Measurements from ENCODE around the gene KLHL34.

The KLHL34 gene

DNA sequence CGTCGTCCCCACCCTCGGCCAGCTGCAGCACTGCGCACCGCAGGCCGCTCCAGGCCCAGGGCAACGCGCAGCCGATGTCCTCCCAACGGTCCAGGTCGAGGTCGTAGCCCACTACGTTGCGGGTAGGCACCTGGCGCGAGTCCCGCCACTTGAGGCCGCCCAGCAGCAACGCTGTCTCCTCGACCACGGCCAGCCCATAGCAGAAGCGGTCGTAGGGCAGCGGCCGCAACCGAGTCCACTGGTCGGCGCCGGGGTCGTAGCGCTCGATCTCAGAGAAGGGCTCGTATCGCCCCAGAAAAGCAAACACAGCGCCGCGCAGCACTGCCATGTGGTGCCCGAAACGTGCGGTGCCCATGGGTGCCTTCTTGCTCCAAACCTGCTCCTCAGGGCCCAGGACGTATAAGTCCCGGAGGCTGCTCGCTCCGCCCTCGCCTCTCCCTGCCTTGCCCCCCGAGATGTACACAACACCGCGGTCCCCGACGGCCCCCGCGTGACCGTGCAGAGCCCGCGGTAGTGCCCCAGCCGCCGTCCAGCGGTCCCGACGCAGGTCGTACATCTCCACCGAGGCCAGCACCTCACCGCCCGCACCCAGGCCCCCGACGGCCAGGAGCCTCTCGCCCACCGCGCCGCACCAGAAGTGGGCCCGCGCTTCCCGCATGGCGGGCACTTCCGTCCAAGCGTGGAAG is 2.1 kb downstream of the KLHL34 start:
- DNase-seq (ENCODE audit: low read depth, low spot score) = no peak

DNA sequence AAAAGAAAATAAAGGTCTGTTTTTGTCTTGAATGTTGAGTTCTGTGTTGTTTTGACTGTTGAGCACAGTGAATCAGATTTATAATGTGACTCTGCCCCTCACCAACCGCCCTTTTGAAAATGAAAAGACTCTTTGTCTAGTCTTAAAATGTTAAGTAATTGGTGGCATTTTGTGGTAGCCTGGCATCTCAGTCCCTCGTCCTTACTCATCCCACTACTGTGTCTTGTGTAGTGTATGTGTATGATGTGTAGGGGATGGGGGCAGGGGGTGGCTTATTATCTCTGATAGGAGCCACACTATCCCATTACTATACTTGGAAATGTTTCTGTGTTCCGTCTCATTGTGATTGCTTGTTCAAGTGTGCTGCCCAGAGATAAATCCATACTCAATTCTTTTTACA is 12.2 kb downstream of the KLHL34 start:
- DNase-seq (ENCODE audit: low read depth, low spot score) = no peak

DNA sequence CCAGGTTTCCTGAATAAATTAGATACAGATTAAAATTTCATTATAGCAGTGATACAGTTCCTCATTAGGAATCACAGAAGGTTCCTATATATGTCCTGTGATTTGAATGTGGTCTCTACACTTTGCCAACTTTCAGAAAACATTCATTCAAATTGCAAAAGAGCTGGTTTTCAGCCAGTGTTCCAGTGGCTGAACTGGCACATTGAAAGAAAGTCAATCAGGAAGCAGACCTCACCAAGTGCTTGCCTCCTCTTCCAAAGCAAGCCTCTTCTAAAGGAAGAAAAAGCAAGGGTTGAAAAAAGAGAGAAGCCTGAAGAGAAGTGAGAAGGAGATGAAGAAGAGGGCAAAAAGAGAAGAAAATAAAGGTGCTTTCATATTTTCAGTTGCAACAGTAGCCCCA is 12.7 kb downstream of the KLHL34 start:
- DNase-seq (ENCODE audit: low read depth, low spot score) = no peak

DNA sequence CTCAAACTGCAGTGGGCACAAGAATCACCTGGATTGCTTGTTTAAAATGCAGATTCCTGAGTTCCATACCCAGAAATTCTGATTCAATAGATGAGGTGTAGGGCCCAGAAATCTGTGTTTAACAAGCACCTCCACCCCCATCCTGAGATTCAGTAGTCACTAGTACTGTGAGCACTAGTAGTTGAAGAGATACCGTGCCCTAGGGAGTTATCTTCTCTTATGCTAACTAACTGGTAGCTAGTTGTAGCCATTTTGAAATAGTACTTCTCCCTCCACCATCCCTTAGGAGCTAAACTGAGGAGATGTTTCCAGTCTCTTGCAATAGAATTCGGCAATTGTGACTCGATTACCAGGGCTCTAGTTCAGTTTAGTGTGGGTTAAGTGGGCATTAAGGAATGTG is 18.4 kb downstream of the KLHL34 start:
- no peak for DNase-seq (ENCODE audit: low read depth, low spot score)

DNA sequence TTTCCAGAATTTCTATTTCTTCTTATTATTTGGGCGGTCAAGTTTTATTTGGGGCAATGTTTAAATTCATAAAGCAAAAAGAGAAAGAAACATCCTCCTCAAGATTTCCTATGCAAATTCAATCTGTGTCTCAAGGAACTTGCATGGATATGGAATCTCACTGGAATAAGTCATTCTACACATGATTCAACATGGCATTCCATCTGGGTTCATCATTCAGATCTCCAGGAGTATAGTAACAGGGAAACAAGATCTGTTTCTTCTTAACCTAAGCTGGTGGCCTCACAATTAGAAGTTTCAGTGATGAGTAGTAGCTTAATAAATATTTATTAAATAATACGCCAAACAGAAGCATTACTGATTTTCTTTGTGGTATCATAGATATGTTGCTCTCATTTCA is 19.8 kb downstream of the KLHL34 start:
- DNase-seq (ENCODE audit: low read depth, low spot score) = no peak

DNA sequence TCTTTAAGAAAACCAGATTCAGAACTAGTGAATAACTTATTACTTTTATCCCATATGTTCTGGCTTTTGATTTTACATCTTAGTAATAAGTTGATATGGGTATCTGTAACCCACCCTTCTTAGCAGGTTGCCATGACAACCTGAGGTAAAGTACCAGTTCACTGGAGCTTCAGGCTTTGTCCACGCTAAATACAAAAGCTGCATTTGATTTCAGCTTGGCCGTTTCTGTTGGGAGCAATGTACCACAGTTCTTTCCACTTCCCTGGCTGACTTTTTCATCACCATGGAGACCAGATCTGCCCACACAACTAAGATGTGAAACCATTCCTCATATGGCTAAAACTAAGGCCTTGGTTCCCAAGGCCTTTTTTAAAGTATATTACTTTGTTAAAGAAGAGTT is 26.1 kb downstream of the KLHL34 start:
- DNase-seq (ENCODE audit: low read depth, low spot score) = no peak

DNA sequence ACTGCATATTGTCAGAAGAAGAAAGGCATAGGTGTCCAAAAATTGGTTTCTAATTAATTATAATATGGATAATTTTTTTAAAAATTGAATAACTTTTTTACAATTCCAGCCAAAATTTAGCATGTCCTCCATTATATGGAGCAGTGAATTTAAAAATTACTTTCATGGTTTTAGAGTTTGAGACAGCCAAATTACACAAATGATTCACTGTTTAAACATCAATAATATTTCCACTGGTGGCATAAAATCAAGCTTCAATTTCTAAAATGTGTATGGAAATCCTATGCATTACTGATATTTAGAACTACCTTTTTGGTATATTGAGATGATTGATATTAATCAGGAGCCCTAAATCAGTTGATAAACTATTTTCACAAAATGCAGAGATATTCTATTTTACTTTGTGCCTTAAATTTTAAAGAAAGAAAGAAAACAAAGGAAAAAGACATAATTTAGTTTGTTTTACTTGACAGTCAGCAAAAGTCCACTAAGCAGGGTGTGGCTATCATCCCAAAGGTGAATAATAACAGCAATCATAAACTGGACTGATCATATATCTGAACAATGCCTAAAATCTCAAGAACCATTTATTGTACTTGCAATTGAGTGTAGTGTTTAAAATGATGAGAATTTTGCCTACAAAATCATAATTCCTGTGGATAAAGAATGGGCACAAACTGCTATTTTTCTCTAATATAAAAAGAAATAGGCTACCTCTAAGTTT is 34.2 kb downstream of the KLHL34 start:
- DNase-seq (ENCODE audit: low read depth, low spot score) = no peak

DNA sequence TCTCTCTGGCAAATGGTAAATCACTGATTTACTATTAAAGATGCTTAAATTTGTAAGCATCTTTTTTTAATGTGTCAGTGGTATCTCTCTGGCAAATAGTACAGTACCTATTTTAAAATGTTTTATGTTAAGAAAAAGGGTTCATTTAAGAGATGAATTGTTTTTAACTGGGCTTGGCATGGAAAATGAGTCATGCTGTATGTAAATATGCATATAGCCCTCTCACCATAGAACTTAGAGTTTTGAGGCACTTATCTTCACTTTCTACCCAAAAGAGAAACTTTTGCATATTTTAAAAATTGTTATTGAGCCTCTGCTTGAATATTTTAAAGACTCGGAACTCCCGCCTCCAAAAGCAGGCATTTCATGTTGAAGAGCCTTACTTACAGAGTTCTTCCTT is 37.9 kb downstream of the KLHL34 start:
- DNase-seq (ENCODE audit: low read depth, low spot score) = no peak

DNA sequence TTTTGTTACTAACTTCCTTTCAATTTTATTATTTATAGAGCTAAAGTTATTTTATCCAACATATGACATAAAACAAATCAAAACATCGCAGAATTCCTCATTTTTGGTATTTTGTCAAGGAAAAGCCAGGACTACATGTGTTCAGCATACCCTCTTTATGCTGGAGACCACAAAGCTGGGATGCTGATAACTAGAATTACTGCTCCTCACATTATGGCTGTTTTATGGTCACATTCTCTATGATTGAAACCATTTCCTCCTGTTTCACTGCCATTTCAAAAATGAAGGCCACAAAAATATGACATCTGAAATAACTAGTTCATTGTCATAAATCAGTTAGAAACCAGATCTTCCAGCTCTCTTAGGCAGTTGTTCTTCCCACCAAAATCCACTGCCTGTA is 41.7 kb downstream of the KLHL34 start:
- no peak for DNase-seq (ENCODE audit: low read depth, low spot score)

DNA sequence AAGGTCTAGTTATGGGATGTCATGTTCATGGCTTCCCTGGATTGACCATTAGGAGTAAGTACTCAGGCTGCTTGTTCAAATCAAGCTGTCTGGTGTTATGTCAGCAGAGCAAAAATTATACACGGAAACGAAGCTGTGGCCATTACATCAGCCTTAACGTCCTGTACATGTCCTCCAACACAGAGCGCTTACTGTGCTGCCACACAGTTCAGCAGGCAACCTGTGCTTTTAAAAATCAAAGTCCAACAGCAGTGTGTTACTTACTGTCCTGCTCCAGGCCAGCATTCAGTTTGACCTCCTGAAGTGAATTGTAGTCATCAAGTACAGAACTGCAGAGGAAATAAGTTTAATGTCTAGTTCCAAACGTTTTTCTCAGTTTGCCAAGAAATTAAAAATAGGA is 46.0 kb downstream of the KLHL34 start:
- DNase-seq (ENCODE audit: low read depth, low spot score) = no peak

DNA sequence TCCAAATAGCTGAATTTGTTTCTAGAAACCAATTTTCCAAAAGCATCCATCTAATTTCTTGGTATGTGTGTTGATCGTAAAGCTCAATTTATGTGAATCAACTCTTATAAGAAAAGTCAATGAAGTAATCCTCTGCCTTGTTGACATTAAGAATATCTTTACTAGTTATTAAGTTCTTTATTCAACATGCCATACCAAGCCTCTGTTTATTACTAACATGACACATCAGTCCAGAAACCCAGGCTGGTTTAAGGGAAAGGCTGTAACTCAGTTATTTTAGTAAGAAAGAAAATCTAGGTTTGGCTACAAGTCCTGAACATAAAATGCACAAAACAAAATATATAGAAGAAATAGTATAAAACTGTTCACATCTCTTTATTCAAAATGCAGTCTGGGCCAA is 48.0 kb downstream of the KLHL34 start:
- DNase-seq (ENCODE audit: low read depth, low spot score) = no peak

DNA sequence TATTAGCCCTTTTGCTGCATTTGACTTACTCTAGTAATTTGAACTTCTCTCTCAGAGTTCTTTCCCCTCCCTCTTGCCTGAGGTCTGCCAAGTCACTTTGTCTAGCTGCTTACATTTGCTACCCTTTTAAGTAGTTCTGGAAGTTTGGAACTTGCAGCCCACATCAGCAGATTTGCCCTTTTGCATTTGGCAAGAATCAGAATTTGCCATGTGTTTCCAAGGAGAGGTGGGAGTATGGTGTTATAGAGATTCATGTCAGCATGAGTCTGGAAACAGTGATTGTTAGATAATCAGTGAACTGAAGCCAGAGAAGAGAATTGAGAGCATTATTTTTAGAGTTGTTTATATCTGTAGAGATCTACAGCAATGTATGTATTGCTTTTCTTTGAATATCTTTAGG is 52.1 kb downstream of the KLHL34 start:
- no peak for DNase-seq (ENCODE audit: low read depth, low spot score)
